Medulla oblongata (tissue), 1 donor: ENCODE measurements around the gene LBP.
"Not testable (repeated sequence)": the region's sequence is repeated elsewhere in the genome, so short reads cannot be mapped to it uniquely, and the experiment has no call there.

Source experiments
- DNase-seq: peaks from one replicate; pipeline ENCODE4 v3.0.0-alpha.2; 2015; ENCODE audit errors: extremely low spot score

The LBP gene

GRCh38 chr20:38321959-38322598 lies 24.2 kb upstream of the LBP start:
- DNase-seq = peak; percentile 89

GRCh38 chr20:38324159-38324558 lies 22.1 kb upstream of the LBP start:
- DNase-seq = no peak

GRCh38 chr20:38325167-38325566 lies 21.1 kb upstream of the LBP start:
- DNase-seq = no peak

GRCh38 chr20:38325905-38326304 lies 20.4 kb upstream of the LBP start:
- DNase-seq = no peak

GRCh38 chr20:38326309-38326708 lies 20.0 kb upstream of the LBP start:
- DNase-seq = no peak

GRCh38 chr20:38330638-38331037 lies 15.6 kb upstream of the LBP start:
- no peak for DNase-seq

- no peak for DNase-seq
These were observed 15.0 kb upstream of the LBP start for GRCh38 chr20:38331245-38331644.

- no peak for DNase-seq
These were observed 14.5 kb upstream of the LBP start for GRCh38 chr20:38331814-38332213.

- no peak for DNase-seq
These were observed 12.3 kb upstream of the LBP start for GRCh38 chr20:38334016-38334415.

- DNase-seq = no peak
These were observed 9.6 kb upstream of the LBP start for GRCh38 chr20:38336726-38337125.

- DNase-seq = peak; percentile 67
These were observed 8.6 kb upstream of the LBP start for GRCh38 chr20:38337561-38338140.

- DNase-seq = no peak
These were observed 7.3 kb upstream of the LBP start for GRCh38 chr20:38338849-38339520.

GRCh38 chr20:38339521-38339896 lies 6.8 kb upstream of the LBP start:
- DNase-seq = not testable (repeated sequence)

- no peak for DNase-seq
These were observed 6.3 kb upstream of the LBP start for GRCh38 chr20:38339997-38340396.

GRCh38 chr20:38340693-38341092 lies 5.6 kb upstream of the LBP start:
- no peak for DNase-seq

GRCh38 chr20:38342216-38342615 lies 4.1 kb upstream of the LBP start:
- no peak for DNase-seq

- no peak for DNase-seq
These were observed 3.5 kb upstream of the LBP start for GRCh38 chr20:38342713-38343310.

- no peak for DNase-seq
These were observed 2.8 kb upstream of the LBP start for GRCh38 chr20:38343311-38344106.

GRCh38 chr20:38344107-38344701 lies 2.1 kb upstream of the LBP start:
- no peak for DNase-seq

- no peak for DNase-seq
These were observed 639 bp upstream of the LBP start for GRCh38 chr20:38345643-38346042.

GRCh38 chr20:38346741-38347140 lies 459 bp downstream of the LBP start:
- no peak for DNase-seq

GRCh38 chr20:38349856-38350255 lies 3.6 kb downstream of the LBP start:
- DNase-seq = no peak
